Astrocyte (in vitro differentiated cells and primary cell): Measurements from ENCODE around the gene RABGAP1L. TPM values are rescaled to one million over a fixed set of nuclear protein-coding genes. Genes with fewer than 3 reads are reported as not detected.
"Not testable (repeated sequence)": the region's sequence is repeated elsewhere in the genome, so short reads cannot be mapped to it uniquely, and the experiment has no call there.

Experiments
- DNase-seq: peaks from one replicate; pipeline ENCODE4 v3.0.0-alpha.2; 2010; ENCODE audit warnings: low read depth
- FAIRE-seq: peaks from 2 replicates; lab custom pipeline; 2011; peaks lifted over from hg19 to GRCh38; lab: Jason Lieb, UNC
- H2AFZ ChIP-seq: 2 replicates; pipeline ENCODE4 v1.6.0; 2012; ENCODE audit warnings: low read depth, low read length, inconsistent platforms
- H3K27ac ChIP-seq: 2 replicates; pipeline ENCODE4 v1.5.1; 2011; ENCODE audit warnings: low read depth, low read length, inconsistent platforms
- H3K27me3 ChIP-seq: 2 replicates; pipeline ENCODE4 v1.6.0; 2011; ENCODE audit warnings: low read length, inconsistent platforms; ENCODE audit not compliant: insufficient read depth
- H3K36me3 ChIP-seq: 2 replicates; pipeline ENCODE4 v1.5.1; 2011; ENCODE audit warnings: low read length, inconsistent platforms; ENCODE audit not compliant: insufficient read depth
- H3K4me1 ChIP-seq: 2 replicates; pipeline ENCODE4 v1.5.1; 2011; ENCODE audit warnings: low read length, inconsistent platforms; ENCODE audit not compliant: insufficient read depth
- H3K4me2 ChIP-seq: 2 replicates; pipeline ENCODE4 v1.6.0; 2012; ENCODE audit warnings: low read length, inconsistent platforms
- H3K4me3 ChIP-seq: 2 replicates; pipeline ENCODE4 v1.5.1; 2011; ENCODE audit warnings: low read depth, mild to moderate bottlenecking, low read length, inconsistent platforms; ENCODE audit not compliant: insufficient read depth
- H3K79me2 ChIP-seq: 2 replicates; pipeline ENCODE4 v1.6.0; 2012; ENCODE audit warnings: mild to moderate bottlenecking, low read length, inconsistent platforms; ENCODE audit not compliant: insufficient read depth
- H3K9ac ChIP-seq: 2 replicates; pipeline ENCODE4 v1.6.0; 2012; ENCODE audit warnings: mild to moderate bottlenecking, low read length, inconsistent platforms
- H3K9me3 ChIP-seq: 2 replicates; pipeline ENCODE4 v1.5.1; 2012; ENCODE audit warnings: low read depth, mild to moderate bottlenecking, low read length, inconsistent platforms; ENCODE audit not compliant: insufficient read depth
- H4K20me1 ChIP-seq: 2 replicates; pipeline ENCODE4 v1.6.0; 2012; ENCODE audit warnings: low read length, inconsistent platforms; ENCODE audit not compliant: insufficient read depth
- H3K27ac Mint-ChIP-seq: one replicate; pipeline ENCODE4 v1.8.0; 2021; ENCODE audit warnings: mild to moderate bottlenecking, mixed read lengths; ENCODE audit not compliant: unreplicated experiment
- H3K27me3 Mint-ChIP-seq: one replicate; pipeline ENCODE4 v1.8.0; 2021; ENCODE audit warnings: low read depth, mixed read lengths; ENCODE audit not compliant: unreplicated experiment
- H3K36me3 Mint-ChIP-seq: one replicate; pipeline ENCODE4 v1.8.0; 2021; ENCODE audit warnings: low read depth, mixed read lengths; ENCODE audit not compliant: unreplicated experiment
- H3K4me1 Mint-ChIP-seq: one replicate; pipeline ENCODE4 v1.8.0; 2021; ENCODE audit warnings: low read depth, mixed read lengths; ENCODE audit not compliant: unreplicated experiment
- H3K4me3 Mint-ChIP-seq: one replicate; pipeline ENCODE4 v1.8.0; 2021; ENCODE audit warnings: mild to moderate bottlenecking, moderate library complexity, mixed read lengths; ENCODE audit not compliant: unreplicated experiment
- H3K9me3 Mint-ChIP-seq: one replicate; pipeline ENCODE4 v1.8.0; 2021; ENCODE audit warnings: mild to moderate bottlenecking, mixed read lengths; ENCODE audit not compliant: unreplicated experiment
- CTCF ChIP-seq: IDR thresholded peaks from 2 replicates; pipeline ENCODE4 v1.5.1; 2011; ENCODE audit warnings: low read depth, mild to moderate bottlenecking, inconsistent platforms, low read length, moderate library complexity; ENCODE audit not compliant: insufficient read depth
- EZH2 ChIP-seq: IDR thresholded peaks from 2 replicates; pipeline ENCODE4 v1.6.1; 2012; ENCODE audit warnings: mild to moderate bottlenecking, low read length, inconsistent platforms; ENCODE audit not compliant: insufficient read depth
- total RNA-seq: library from RNA; stranded (reverse); gene quantifications from 2 replicates; pipeline ENCODE4 v1.2.1, GENCODE V29; 2021

The RABGAP1L gene
- total RNA-seq, 1 donor from 2014 or later = 40.2 TPM

GRCh38 chr1:174123843-174124242 is 35.5 kb upstream of the RABGAP1L start:
- TF ChIP-seq CTCF (no peak), EZH2 (no peak)
- peaks cover 4% of the 10 kb centered on the region for H3K27me3 Mint-ChIP-seq
- DNase-seq (no peak), FAIRE-seq (no peak)
- no peak overlapping the region for H3K27ac Mint-ChIP-seq
- Histone ChIP-seq H3K4me2 (no peak overlapping the region), H3K27me3 (peaks cover 3% of the 10 kb centered on the region), H3K9ac (no peak overlapping the region), H3K4me3 (no peak overlapping the region), H3K4me1 (no peaks in the 10 kb centered on the region), H3K79me2 (no peaks in the 10 kb centered on the region), H2AFZ (no peak overlapping the region), H3K27ac (no peak overlapping the region), H3K36me3 (no peaks in the 10 kb centered on the region), H3K9me3 (no peaks in the 10 kb centered on the region), H4K20me1 (no peaks in the 10 kb centered on the region)
- H3K9me3 Mint-ChIP-seq = peaks cover 17% of the 10 kb centered on the region
- H3K4me1 Mint-ChIP-seq = no peaks in the 10 kb centered on the region
- no peak overlapping the region for H3K4me3 Mint-ChIP-seq
- no peaks in the 10 kb centered on the region for H3K36me3 Mint-ChIP-seq

- not testable (repeated sequence) for H3K4me1 ChIP-seq, DNase-seq, H3K9ac ChIP-seq, H3K36me3 ChIP-seq, H3K4me2 ChIP-seq, H2AFZ ChIP-seq, H3K4me3 Mint-ChIP-seq, H4K20me1 ChIP-seq, FAIRE-seq, H3K4me1 Mint-ChIP-seq, H3K9me3 ChIP-seq, H3K27ac ChIP-seq, H3K79me2 ChIP-seq, H3K4me3 ChIP-seq, H3K36me3 Mint-ChIP-seq, H3K27me3 ChIP-seq, H3K27ac Mint-ChIP-seq, H3K27me3 Mint-ChIP-seq
- H3K9me3 Mint-ChIP-seq = peaks cover 20% of the 10 kb centered on the region
Measured at GRCh38 chr1:174127176-174127575, 32.1 kb upstream of the RABGAP1L start.

GRCh38 chr1:174131032-174131638 is 28.2 kb upstream of the RABGAP1L start:
- Mint-ChIP-seq H3K27me3 (no peaks in the 10 kb centered on the region), H3K36me3 (no peaks in the 10 kb centered on the region), H3K27ac (no peak overlapping the region), H3K9me3 (peaks cover 11% of the 10 kb centered on the region), H3K4me3 (no peak overlapping the region), H3K4me1 (peaks cover 5% of the 10 kb centered on the region)
- Histone ChIP-seq H3K4me2 (no peak overlapping the region), H3K36me3 (no peaks in the 10 kb centered on the region), H3K4me3 (no peak overlapping the region), H3K27ac (no peak overlapping the region), H4K20me1 (no peaks in the 10 kb centered on the region), H3K4me1 (no peaks in the 10 kb centered on the region), H2AFZ (no peak overlapping the region), H3K9ac (no peak overlapping the region), H3K9me3 (peaks cover 3% of the 10 kb centered on the region), H3K79me2 (no peaks in the 10 kb centered on the region), H3K27me3 (no peaks in the 10 kb centered on the region)
- FAIRE-seq = no peak
- TF ChIP-seq EZH2 (no peak), CTCF (no peak)
- DNase-seq = no peak
